DMS79 treated with DMSO at 0.1 percent for 48 hours (cell line): ENCODE results near the gene GALNT14.

Experiments used
- DNase-seq: peaks from one replicate; lab custom pipeline; 2025; lab: John Stamatoyannopoulos, UW

GALNT14 gene

DNA sequence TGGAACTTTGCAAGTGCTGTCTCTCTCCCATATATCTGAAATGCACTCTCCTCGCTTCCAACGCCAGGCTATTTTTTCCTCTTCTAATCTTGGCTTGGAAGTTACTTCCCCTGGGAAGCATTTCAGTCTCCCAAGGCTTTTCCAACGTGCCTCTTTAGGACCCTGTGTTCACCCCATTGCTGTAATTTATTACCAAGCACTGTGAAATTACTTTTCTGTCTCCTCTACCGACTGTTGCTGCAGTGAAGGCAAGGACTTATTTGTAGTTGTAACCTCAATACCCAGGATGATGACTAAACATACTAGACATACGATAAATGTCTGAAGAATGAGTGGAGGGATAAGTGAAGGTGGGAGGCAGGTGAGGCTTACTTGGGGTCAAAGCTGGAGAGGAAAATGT is 163.7 kb downstream of the GALNT14 start:
- DNase-seq: no peak

DNA sequence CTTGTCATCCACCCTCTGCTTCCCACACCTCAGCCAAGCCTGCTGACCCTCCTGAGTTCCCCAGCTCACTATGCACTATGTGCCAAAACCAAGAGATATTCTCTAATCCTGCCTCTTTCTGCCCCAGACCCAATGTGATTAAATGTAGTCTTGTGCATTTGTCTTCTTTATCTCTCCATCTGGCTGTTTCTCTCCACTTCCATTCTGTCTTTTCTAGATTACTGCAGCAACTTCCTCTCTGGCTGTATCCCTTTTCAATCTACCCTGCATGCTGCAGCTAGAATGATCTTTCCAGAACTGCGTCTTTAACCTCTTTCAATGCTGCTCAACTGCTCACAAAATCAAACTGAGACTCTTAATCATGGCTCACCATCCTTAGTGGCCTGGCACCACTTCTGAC is 164.1 kb downstream of the GALNT14 start:
- DNase-seq: no peak

DNA sequence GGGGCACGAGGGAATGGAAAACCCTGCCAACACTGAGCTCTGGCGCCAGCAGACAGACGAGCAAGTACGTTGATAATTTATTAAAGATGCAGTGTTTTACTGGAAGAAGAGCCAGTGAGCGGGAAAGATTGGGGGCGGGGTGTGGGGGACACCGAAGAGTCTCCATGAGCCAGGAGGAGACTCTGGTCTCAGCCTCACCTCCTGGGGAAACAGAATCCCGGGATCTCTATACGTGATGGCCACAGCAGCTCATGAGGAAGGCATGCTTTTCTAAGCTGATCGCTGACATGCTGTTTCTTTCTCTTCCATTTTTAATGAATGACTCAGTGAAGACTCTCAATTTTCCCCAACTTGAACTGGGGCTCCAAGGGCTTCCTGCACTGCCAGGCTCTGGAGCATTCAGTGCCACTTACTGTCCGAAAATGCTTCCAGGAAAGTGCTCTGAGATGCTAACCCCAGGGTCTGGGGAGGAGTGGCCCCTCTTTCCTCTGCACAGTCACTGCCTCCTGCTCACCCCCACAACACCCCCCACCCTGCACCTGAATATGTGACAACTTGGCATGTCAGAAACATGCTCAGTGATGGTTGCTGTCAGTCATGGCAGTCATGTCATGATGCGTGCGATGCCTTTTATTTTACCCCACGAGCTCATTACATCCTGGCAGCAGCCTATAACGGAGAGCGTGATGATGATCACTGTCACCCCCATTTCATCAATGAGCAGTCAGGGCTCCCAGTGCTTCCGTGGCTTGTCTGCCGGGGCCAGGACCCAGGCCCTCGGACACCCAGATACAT is 166.8 kb downstream of the GALNT14 start:
- no peak for DNase-seq

DNA sequence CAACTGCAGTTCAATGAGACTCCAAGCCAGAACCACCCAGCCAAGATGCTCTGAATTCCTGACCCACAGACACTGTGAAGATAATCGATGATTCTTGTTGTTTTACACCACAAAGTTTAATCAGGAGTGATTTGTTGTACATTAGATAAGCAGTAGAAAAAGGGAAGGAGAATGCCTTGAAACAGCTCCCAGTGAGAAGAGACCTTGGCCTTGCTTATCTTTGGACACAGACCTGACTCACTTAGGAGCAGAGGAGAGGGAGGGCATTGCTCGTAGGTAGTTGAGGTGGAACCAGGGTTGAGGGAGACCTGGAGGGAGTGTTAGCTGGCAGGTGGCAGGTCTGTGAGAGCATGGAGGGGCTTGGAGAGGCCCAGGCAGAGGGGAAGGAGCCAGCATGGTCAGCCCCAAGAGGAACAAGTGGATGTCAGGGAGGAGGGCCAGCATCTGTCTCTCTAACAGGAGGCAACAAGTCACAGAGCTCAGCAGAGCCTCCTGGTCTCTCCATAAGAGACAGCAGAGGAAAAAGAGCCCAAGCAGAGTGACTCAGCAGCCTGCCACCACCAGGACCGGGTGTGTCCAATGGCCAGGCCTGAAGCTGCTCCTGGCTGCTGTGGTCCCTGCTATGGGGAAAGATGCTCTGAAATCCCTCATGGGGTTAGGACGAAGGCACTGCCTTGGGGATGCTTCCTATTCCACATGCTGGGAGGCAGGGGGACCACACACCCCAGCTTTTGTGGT is 169.4 kb downstream of the GALNT14 start:
- no peak for DNase-seq

DNA sequence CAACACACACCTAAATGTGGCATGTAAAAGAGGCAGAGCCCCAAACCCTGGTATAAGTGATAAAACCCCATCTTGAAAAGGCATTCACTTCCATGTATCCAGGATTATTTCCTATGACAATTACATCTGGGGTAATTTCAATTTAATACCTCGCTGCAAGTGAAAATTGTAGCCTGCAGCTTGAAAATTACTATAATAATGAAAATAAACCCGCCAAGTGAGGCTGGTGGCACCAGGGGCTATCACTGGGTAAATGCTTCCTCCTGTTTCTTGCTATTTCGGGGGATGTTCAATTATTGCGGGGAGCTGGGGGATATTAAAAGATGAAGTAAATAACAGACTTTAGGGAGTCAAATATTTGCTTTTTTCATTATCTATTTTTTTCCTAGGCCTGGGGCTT is 171.5 kb downstream of the GALNT14 start:
- no peak for DNase-seq

DNA sequence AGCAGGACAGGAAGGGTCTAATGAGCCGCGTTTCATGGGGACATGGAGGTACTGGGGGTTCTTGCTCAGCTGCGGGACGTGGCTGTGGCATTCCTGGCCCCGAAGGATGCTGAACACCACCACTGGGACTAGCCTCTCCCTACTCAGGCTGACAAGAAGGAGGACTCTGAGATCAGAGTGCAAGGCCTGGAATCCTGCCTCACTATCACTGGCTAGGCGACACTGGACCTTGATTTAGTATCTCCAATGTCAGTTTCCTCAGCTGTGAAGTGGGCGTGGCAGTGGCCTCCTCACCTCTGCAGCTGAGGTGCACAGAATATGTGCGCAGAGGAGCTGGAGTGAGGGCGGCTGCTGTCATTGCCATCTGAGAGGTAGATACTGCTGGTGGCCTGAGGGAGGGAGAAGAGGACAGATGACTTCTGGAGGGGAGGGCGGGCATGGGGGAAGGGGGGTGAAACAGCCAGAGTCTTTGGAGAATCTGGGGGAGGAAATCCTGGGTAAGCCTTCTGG is 173.2 kb downstream of the GALNT14 start:
- no peak for DNase-seq

DNA sequence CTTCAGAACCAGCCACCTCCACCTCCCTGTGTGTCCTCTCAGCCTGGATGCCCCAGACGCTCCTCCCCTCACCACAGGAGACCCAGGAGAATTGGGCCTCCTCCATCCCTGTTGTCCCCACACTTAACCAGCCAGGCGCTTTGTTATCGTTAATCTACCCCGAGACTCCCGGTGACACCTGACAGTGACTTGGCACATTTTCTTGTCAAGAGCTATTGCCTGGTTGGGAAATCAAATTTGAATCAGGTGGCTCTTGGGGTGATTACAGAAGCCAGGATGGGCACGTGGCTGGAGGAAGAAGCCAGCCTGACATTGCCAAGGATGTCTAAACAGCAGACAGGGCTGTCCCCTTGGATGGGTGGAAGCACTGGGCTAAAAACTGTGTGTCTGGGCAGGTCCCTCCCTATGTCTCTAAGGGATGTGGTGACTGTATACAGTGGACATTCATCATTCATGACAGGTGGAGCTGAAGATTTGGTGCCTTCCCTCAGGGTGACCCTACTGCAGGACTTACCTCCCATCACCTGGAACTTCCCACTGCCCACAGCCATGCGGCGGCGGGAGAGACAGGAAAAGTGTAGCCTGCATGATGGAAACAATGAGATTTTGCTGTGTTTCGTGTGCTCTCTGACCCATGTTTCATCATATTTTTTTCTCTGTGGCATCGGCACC is 173.8 kb downstream of the GALNT14 start:
- no peak for DNase-seq

DNA sequence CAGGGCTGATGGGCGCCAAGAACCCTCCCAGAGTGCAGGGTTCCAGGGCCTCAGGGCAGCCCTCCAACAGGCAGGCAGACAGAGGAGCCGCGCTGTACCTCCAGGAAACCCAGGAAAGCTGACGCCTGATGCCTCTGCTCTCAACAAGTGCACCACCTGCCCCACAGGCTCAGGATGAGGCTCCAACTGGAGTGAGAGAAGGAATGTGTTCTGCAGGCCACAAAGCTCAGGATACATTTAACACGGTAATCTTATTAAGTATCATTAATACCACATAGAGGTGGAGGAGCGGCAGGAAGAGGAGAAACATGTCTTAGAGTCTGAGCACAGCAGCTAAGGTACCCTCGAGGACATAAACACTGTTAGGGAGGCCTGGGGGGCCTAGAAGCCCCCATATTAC is 175.1 kb downstream of the GALNT14 start:
- no peak for DNase-seq

DNA sequence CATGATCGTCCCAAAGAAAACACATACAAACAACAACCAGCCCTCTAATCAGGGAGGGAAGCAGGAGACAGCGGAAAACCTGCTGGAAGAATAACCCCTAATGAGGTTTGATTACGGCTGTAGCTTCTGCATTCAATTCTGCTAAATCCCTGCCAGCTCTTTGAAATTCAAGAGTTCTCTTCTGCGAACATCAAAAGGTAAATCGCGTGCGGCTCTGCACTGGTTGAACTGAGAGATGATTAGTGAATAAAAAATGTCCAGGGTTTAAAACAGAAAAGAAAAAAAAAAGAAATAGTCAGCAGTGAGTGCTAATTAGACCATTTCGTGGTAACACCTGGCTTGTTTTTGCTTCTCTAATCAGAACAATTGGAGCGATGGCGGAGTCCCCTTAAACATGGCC is 178.0 kb downstream of the GALNT14 start:
- DNase-seq: no peak

DNA sequence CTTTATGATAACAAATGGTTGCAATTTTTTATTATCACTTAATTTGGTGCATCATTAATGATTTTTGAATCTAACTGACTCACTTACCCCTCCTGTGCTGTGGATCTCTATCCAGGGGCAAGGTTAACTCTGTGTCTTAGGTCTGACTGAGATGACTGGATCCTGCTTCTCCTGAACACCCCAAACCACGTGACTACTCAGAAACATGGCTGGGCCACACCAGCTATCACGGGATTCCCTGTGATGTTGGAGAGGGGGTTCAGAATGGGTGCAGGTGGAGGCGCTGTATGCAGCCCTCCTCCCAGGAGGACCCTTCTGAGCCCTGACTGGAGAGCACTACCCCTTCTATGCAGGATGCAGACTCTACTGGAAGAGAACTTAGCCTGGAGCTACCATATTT is 178.6 kb downstream of the GALNT14 start:
- no peak for DNase-seq

DNA sequence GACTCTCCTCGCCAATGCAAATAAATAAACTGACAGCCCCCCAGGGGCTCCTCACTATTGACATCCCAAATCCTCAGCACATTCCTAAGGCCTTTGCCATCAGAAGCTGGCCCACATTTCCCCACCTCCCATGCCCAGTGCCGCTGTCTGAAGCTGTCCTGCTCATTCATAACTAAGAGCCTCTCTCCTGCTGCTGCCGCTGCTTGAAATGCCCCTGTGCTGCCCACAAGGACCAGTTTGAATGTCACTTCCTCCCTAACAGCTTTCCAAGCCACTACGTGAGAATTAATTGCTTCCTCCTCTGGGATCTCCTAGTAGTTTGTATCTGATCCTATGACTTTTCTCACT is 179.3 kb downstream of the GALNT14 start:
- DNase-seq: no peak

DNA sequence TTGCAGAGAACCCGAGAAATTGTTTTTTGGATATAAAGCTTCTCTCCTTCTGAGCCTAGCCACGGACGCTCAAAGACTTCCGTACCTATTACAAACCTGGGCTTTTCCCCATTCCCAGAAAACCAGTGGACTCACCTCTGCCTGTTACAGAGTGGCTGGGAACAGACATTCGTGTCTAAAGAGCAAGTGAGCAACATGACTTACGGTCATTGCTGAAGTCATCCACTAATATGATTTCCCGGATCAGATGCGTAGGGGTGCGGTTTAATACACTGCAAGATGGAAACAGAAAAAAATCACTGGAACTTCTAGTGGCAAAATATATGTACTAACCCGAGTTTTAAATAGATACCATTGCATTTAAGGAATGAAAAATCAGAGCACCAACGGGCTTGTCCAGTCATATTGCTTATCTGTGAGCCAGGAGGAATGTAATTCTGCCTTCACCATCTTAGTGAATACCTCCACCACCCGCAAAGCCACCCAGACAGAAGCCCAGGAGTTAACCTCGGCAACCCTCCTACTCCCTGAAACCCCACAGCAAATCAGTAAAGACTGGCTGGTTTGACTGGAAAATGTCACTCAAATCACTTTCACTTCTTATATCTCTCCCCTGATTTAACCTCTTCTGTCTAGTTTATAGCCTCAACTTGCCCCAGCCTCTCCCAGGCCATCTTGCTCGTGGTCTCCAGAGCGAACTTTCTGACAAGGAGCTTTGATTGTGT is 179.9 kb downstream of the GALNT14 start:
- no peak for DNase-seq

DNA sequence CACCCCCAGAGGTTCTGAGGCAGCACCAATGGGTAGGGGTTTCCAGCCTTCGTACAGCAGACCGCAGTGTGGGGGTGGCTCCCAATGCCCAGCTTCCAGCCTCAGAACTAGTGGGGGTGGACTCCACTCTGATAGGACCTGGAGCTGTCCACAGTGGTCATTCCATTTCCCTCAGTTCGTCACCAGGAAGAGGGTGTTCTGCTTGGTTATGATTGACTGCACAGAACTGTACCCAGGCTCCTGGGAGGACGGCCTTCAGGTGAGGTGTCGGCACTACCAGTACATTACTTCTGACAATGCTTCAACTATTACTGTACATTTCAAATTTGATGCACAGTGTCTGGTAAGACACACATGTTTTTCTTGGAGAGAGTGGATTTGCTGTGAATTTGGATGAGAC is 180.6 kb downstream of the GALNT14 start:
- no peak for DNase-seq

DNA sequence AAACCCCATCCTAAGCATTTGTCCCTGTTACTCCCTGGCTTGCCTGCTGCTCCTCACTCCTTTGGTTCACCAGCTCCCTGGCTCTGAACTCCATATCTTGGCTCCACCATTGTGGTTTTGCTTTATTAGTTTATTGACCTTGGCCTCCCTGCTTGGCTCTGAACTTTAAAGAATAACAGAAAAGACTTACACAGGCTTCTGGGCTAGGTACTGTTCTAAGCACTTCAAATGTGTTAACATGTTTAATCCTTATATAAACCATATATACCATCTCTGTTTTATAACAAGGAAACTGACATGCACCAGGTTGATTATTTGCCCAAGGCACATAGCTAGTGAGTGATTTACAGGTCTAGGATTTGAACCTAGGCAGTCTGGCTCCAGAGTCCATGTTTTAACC is 181.2 kb downstream of the GALNT14 start:
- DNase-seq: no peak

DNA sequence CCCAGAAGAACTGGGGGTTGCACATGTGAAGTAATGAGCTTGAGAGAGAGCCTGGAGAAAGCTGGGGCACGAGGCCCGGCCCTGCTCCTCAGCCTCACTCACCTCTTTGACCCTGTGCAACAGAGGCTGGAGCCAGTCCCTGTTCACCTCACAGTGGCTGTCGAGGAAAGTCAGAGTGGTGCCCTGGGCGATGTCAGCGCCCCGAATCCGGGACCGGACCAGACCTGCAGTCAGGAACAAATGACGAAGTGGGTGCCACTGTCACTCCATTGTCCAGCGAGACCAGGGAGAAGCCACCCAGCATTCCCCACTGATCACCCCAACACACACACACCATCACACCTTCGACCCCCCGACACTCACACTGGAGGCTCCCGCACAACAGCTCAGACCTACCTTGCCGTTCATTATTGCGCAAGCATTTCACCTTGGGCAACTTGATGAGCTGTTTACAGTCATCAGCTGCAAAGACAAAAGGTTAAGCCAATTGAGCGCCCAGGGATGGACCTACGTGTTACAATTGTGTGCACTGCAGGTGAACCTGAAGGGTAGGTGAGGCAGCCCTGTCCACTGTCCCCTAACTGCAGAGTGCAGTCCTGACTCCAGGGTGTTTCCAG is 182.6 kb downstream of the GALNT14 start:
- DNase-seq: no peak

DNA sequence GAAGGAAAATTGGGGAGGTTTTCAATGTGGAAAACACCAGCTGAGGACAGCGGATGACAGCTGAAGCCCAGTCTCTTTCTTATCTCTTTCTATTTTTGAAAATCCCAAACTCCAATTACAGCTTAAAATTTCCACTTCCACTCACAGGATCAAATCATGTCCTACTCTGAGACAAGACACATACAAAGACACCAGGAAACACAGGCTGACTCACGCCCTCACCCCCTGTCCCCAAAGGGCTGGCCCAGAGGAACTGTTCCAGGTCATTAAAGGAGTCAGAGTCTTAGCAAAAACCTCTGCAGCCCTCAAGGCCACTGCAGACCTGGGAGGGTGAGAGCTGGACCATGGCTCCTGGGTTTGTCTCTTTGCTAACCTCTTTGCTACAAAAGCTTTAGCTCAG is 187.9 kb downstream of the GALNT14 start:
- DNase-seq: no peak

DNA sequence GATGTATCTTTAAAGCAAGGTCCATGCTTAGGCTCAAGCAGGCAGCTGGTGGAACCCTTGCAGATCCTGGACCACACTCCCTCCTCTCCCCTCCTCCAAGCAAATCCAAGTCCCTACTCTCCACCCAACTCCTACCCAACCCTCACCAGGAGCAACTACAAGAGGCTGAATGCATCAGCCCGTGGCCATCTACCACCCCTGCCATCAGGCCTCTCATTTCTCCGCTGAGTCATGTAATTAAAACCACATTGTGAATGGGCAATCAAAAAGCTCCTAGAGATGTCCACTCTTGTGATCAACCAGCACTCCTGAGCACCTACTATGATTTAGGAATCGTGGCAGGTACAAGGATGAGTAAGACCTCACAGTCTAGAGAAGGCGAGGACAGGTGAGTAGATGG is 188.8 kb downstream of the GALNT14 start:
- no peak for DNase-seq

DNA sequence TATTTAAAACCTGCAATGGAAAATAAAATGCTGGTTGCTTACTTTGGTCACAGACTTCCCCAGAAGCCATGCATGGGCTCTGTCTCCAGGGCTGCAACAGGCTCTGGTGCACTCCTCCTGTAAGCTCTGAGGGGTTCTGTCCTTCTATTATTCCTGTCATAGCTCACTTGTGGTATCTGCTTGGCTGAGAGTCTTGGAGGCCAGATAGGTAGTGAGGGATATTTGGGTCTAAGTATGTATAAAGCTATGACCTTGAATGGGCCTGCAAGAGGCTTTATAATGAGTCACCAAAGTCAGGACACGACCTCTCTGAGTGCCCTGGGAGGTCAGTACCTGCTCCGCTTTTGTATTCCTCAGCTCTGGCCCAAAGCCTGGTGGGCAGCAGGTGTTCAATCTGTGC is 189.4 kb downstream of the GALNT14 start:
- DNase-seq: no peak

DNA sequence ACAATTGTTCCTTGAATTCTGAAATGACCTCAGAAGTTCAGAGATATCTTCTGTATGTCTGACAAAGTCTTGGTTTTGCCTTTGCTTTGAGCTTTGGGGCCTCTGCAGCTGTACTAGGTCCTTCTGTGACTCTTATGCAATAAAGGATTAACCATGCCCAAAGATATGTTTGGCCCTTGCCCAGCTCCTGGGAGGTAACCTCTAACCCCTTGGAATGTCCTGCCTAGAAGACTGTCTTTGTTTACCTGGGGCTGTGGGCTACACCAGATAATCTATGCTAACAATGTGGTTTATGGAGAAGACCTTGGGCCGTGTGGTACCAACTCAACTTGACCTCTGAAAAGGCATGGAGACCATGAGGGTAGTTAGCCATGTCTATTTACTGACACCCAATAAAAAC is 190.1 kb downstream of the GALNT14 start:
- no peak for DNase-seq

DNA sequence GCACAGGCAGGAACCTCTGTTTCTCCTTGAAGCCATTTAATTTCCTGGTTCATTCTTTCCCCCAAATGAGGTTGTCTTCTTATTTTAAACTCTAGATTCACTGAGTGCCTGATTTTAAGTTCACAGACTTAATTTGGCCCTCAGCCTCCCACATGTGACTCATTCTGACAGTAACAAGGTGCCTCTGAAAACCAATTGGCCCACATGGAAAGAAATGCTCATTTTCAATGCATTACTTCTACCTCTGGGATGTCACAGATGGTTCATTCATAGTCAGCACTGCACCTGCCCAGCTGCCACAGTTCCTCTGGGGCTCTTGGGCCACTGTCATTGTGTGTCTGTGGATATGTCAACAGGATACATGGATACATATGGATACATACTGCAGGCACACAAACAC is 190.6 kb downstream of the GALNT14 start:
- no peak for DNase-seq

DNA sequence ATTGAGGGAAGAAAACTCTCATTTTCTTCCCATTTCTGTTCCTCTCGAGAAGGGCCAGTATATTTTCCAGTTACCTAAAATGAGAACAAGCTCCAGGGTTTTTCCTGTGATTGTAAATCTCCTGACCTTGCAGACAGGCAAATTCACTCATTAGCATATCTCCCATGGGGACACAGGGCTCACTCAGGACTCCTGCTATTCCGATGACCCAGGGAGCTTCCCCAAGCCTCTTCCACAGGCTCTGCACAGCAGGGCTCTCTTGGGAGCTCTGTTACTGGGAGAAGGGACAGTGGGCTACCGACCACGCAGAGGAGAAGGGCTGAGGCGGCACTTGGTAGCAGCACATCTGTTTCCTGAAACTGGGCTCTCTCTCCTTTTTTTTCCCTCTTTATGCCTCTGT is 195.8 kb downstream of the GALNT14 start:
- no peak for DNase-seq

DNA sequence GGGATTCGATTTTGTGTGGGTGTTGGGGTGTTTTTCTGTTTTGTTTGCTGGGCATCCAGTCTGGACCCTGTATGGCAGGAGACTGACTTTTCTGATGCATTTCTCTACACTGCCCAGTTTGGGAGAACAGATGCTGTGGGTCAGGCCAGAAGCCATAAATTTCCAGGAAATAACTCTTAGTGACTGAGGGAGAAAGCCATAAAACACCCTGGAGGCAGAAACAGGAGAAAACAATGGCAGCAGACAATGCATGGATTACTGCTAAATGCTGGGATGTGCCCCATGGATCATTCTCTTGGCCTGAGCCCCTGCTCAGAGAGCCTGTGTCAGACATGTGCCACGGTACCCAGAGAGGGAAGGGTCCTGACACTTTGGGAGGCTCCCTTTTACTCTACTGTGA is 197.4 kb downstream of the GALNT14 start:
- no peak for DNase-seq
